ENCODE results near the gene EVPL. TPM values are rescaled to one million over a fixed set of nuclear protein-coding genes. Genes with fewer than 3 reads are reported as not detected.
"Not testable (repeated sequence)": the region's sequence is repeated elsewhere in the genome, so short reads cannot be mapped to it uniquely, and the experiment has no call there.

The EVPL gene
- total RNA-seq, 1 donor from 2014 or later = not detected

DNA sequence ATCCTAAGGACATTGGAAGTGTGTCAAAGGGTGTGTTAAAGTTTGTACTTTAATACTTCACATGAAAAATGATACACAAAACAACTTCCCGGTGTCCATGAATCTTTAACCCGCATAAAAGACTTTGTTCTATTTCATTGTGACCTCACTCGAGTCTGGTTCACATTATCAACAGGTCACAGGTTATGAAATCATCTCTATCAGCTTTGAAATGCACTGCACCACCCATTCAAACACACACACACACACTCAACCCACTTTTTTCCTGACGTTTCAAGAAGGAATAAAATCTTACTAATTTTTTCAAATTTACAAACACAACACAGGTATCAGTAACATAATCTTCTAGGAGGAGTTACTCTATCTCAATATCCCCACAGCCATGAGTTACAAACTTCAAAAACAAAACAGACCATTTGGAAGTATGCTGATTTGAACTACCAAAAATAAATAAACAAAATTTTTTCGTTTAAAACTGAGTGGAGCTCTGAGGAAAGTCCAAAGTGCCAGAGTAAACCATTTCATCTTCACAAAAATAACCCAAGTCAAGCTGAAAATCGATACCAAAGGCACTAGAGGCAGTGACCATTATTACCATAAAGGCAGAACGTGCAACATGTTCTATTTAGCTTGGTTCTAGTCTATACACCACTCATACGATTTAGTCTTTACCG is 50.8 kb downstream of the EVPL start:
- H3K4me1 ChIP-seq = peaks cover 2 to 26% of the 10 kb centered on the region in 2 donors
- intact Hi-C loops (cut with DNase I) = loop anchor here (5.0 to 10.0 kb wide), 3 partner anchors 224 to 376 kb away; partner anchors contain the start of genes PRPSAP1 and UBALD2
- H3K9me3 ChIP-seq = no peaks in the 10 kb centered on the region
- no peak for TF ChIP-seq CTCF (IDR thresholded peaks at IDR 0.05)
- DNase-seq (ENCODE audit: low spot score in 2 of 2) = no peak
- no peaks in the 10 kb centered on the region for H3K27me3 ChIP-seq
- peaks cover 0 to 14% of the 10 kb centered on the region in 2 donors for H3K36me3 ChIP-seq
- no peak overlapping the region for H3K27ac ChIP-seq
- no peak overlapping the region for H3K4me3 ChIP-seq

DNA sequence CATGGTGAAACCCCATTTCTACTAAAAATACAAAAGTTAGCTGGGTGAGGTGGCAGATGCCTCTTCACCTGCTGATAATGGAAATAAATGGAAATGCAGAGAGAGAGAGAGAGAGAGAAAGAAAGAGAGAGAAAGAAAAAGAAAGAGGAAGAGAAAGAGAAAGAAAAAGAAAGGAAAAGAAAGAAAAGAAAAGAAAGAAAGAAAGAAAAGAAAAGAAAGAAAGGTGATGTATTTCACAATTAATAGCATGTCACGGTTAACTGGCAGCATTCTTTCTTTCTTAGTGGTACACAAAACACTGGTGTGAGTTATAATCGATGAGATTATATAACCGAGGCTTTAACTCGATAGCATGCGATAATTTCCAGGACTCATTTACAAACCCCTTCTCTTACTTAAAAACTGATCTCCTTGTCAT is 51.3 kb downstream of the EVPL start:
- Histone ChIP-seq H3K27me3 (no peaks in the 10 kb centered on the region), H3K4me1 (peaks cover 2 to 26% of the 10 kb centered on the region in 2 donors), H3K36me3 (peaks cover 0 to 14% of the 10 kb centered on the region in 2 donors), H3K27ac (no peak overlapping the region), H3K9me3 (no peaks in the 10 kb centered on the region), H3K4me3 (no peak overlapping the region)
- DNase-seq (ENCODE audit: low spot score in 2 of 2) = no peak
- TF ChIP-seq CTCF (IDR thresholded peaks at IDR 0.05) = no peak
- intact Hi-C loops (cut with DNase I) = loop anchor here (5.0 to 10.0 kb wide), 3 partner anchors 223 to 377 kb away; partner anchors contain the start of genes PRPSAP1 and UBALD2

GRCh38 chr17:75975187-75975586 is 51.9 kb downstream of the EVPL start:
- Histone ChIP-seq H3K36me3 (peaks cover 0 to 20% of the 10 kb centered on the region in 2 donors), H3K4me1 (peaks cover 2 to 25% of the 10 kb centered on the region in 2 donors)
- intact Hi-C loops (cut with DNase I) = loop anchor here (5.0 to 10.0 kb wide), 3 partner anchors 223 to 377 kb away; partner anchors contain the start of genes PRPSAP1 and UBALD2
- H3K27me3 ChIP-seq; H3K27ac ChIP-seq; H3K9me3 ChIP-seq; H3K4me3 ChIP-seq; DNase-seq (ENCODE audit: low spot score in 2 of 2): not testable (repeated sequence)

GRCh38 chr17:75970626-75971025 is 56.5 kb downstream of the EVPL start:
- H3K27me3 ChIP-seq = no peaks in the 10 kb centered on the region
- H3K4me1 ChIP-seq = no peaks in the 10 kb centered on the region
- H3K9me3 ChIP-seq = no peaks in the 10 kb centered on the region
- H3K4me3 ChIP-seq = no peak overlapping the region
- peaks cover 3 to 26% of the 10 kb centered on the region in 2 donors for H3K36me3 ChIP-seq
- TF ChIP-seq CTCF (IDR thresholded peaks at IDR 0.05) = no peak
- H3K27ac ChIP-seq = no peak overlapping the region
- intact Hi-C loops (cut with DNase I) = loop anchor here (10.0 kb wide), 1 partner anchor 294 kb away; the partner anchor contains the start of gene UBALD2
- no peak for DNase-seq (ENCODE audit: low spot score in 2 of 2)

- TF ChIP-seq CTCF (IDR thresholded peaks at IDR 0.05) = no peak
- Histone ChIP-seq H3K4me3 (no peak overlapping the region), H3K9me3 (no peaks in the 10 kb centered on the region), H3K27me3 (no peaks in the 10 kb centered on the region), H3K27ac (no peak overlapping the region), H3K36me3 (peaks cover 3 to 26% of the 10 kb centered on the region in 2 donors), H3K4me1 (no peaks in the 10 kb centered on the region)
- DNase-seq (ENCODE audit: low spot score in 2 of 2) = no peak
- intact Hi-C loops (cut with DNase I) = loop anchor here (10.0 kb wide), 1 partner anchor 295 kb away; the partner anchor contains the start of gene UBALD2
Measured at GRCh38 chr17:75970011-75970523, 57.0 kb downstream of the EVPL start.

DNA sequence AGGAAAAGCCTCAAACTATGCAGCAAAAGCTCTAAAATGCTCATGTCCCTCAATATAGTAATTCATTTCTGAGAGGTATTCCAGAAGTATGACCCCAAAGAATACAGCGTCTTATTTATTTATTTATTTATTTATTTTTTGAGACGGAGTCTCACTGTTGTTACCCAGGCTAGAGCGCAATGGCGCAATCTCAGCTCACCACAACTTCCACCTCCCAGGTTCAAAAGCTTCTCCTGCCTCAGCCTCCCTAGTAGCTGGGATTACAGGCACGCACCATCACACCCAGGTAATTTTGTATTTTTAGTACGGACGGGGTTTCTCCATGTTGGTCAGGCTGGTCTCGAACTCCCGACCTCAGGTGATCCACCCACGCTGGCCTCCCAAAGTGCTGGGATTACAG is 58.1 kb downstream of the EVPL start:
- H3K27me3 ChIP-seq; H3K9me3 ChIP-seq; H3K27ac ChIP-seq; H3K4me1 ChIP-seq; H3K4me3 ChIP-seq; DNase-seq (ENCODE audit: low spot score in 2 of 2); intact Hi-C loops (cut with DNase I): not testable (repeated sequence)
- H3K36me3 ChIP-seq = peaks cover 3 to 23% of the 10 kb centered on the region in 2 donors
